SK-N-SH (cell line): ENCODE data around the gene ABLIM2.

Experiments used
- CHD2 ChIP-seq: fragments of 150-350 bp; IDR thresholded peaks from 2 replicates; pipeline ENCODE4 v1.6.1; 2018; ENCODE audit warnings: low read length; ENCODE audit not compliant: partially characterized antibody
- CTCF ChIP-seq: fragments of 200-600 bp; sonication (generic); IDR thresholded peaks from 2 replicates; pipeline ENCODE4 v1.6.1; 2017; ENCODE audit warnings: antibody characterized with exemption, mild to moderate bottlenecking, moderate library complexity
- EP300 ChIP-seq, 2 experiments: IDR thresholded peaks; 2 replicates each; pipeline versions ENCODE4 v1.4.0 to v1.6.1; 2012; ENCODE audit warnings: borderline replicate concordance in 1 of 2, low read depth in 1 of 2, low read length in 1 of 2
- EZH2phosphoT487 ChIP-seq: fragments of 200-600 bp; sonication (generic); IDR thresholded peaks from 2 replicates; pipeline ENCODE4 v1.6.1; 2017; ENCODE audit warnings: low read depth, mixed run types, mild to moderate bottlenecking, antibody characterized with exemption, moderate library complexity, borderline replicate concordance
- GABPA ChIP-seq: IDR thresholded peaks from 2 replicates; pipeline ENCODE4 v1.4.0; 2012; ENCODE audit warnings: low read depth, mild to moderate bottlenecking
- JUND ChIP-seq: IDR thresholded peaks from 2 replicates; pipeline ENCODE4 v1.4.0; 2012
- MAX ChIP-seq: IDR thresholded peaks from 2 replicates; pipeline ENCODE4 v1.4.0; 2012; ENCODE audit warnings: low read depth
- NRF1 ChIP-seq: IDR thresholded peaks from 2 replicates; pipeline ENCODE4 v1.6.1; 2012; ENCODE audit warnings: low read depth, mild to moderate bottlenecking, low read length
- RAD21 ChIP-seq: IDR thresholded peaks from 2 replicates; pipeline ENCODE4 v1.6.1; 2012; ENCODE audit warnings: mild to moderate bottlenecking, low read length
- REST ChIP-seq: IDR thresholded peaks from 2 replicates; pipeline ENCODE4 v1.6.1; 2012; ENCODE audit warnings: mild to moderate bottlenecking, low read depth, low read length, moderate library complexity
- TAF1 ChIP-seq: IDR thresholded peaks from 2 replicates; pipeline ENCODE4 v1.6.1; 2012; ENCODE audit warnings: low read depth, mild to moderate bottlenecking, low read length, moderate library complexity, borderline replicate concordance
- USF2 ChIP-seq: fragments of 150-350 bp; IDR thresholded peaks from 2 replicates; pipeline ENCODE4 v1.6.1; 2017; ENCODE audit warnings: antibody characterized with exemption, low read length, low read depth, borderline replicate concordance
- YY1 ChIP-seq: IDR thresholded peaks from 2 replicates; pipeline ENCODE4 v1.4.0; 2012; ENCODE audit warnings: low read depth, mild to moderate bottlenecking

GRCh38 chr4:8043596-8043995, 115.0 kb downstream of the ABLIM2 start:
- TF ChIP-seq CTCF (no peak), GABPA (no peak), USF2 (no peak), REST (no peak), CHD2 (no peak), JUND (no peak), TAF1 (no peak), YY1 (no peak), NRF1 (no peak), EZH2phosphoT487 (no peak), EP300 (IDR thresholded peaks at IDR 0.05; ENCODE audit: borderline replicate concordance in 1 of 2, low read depth in 1 of 2, low read length in 1 of 2) (no peak), RAD21 (no peak), MAX (no peak)
